Right renal cortex interstitium (tissue), 3 donors: ENCODE results near the gene CYP27B1. TPM values are rescaled to one million over a fixed set of nuclear protein-coding genes. Genes with fewer than 3 reads are reported as not detected.

ENCODE experiments used
- DNase-seq, 3 donors: peaks; one replicate each; pipeline ENCODE4 v3.0.0-alpha.2; 2013; ENCODE audit warnings: low read depth in 3 of 3, low spot score in 2 of 3
- polyA plus RNA-seq, 3 donors: library from polyadenylated mRNA; unstranded; fragments of 120-200 nt; gene quantifications; one replicate each; pipeline ENCODE4 v1.2.1, GENCODE V29; 2013; ENCODE audit not compliant: insufficient read length in 3 of 3

CYP27B1 gene
- polyA plus RNA-seq, 3 donors, result 0.80 to 1.0 (median 0.82) TPM

DNA sequence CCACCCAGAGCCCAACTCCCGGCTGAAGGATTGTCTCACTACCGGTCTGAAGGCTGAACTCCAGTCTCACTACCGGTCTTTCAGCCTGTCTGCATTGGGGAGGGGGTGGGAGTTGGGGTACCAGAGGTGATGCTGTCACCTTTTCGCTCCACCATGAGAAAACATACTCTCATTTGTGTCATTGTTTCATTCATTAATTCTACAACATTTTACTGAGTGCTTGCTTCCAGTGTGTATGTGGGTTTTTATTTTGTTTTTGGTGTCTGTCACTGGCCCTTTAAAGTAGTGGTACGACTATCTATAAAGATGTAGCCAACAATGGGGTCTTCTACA is 14.2 kb downstream of the CYP27B1 start:
- no peak for DNase-seq

DNA sequence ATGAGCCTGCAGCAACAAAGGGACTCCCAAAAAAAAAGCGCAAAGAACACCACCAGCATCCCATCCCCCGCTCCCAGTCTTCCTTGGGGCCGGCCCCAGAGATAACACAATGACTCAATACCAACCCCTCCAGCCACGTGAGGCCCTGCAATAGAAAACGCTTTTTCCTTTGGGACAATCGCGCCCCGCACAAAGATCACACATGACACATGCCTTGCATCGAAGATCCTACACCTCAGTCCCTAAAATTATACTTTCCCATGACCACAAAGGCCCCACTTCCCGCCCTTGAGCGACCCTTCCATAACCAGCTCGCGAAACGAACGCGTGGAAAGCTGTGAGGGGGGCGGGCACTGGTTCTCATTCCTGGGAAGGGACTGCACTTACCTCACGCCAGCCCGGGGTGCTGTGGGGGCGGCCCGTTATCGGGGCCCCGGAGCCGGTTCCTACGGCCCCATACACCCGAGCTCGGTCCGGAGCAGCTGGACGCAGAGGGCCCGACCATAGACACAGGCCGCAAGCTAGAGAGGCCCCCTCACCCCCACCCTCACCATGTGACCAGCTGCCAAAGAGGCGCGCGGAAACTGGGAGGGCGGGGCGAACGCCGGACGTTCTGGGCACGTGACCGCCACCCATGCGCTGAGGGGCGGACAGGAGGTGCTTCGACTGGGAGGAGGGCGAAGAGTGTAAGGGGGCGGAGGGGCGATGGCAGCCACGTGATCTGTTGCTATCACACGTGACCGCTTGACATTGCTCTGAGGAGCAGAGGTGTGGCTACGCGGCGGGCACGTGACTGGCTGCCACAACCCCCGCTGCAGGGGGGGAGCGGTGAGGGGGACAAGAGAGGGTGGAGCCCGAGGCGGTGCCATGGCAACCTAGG is 14.8 kb downstream of the CYP27B1 start, which contains the start of gene CDK4:
CDK4 (minus strand) TSS at position 523 of the 880 bp plus-strand sequence. CDS start 593 bp downstream, outside the sequence.
- DNase-seq, result peak; percentile 94 to 97 (median 94)

GRCh38 chr12:57751432-57751787 is 15.5 kb downstream of the CYP27B1 start:
- DNase-seq, result no peak

GRCh38 chr12:57750561-57751431 is 16.1 kb downstream of the CYP27B1 start:
- no peak for DNase-seq

- DNase-seq, result no peak
These were observed 17.8 kb downstream of the CYP27B1 start for GRCh38 chr12:57749061-57749460.

DNA sequence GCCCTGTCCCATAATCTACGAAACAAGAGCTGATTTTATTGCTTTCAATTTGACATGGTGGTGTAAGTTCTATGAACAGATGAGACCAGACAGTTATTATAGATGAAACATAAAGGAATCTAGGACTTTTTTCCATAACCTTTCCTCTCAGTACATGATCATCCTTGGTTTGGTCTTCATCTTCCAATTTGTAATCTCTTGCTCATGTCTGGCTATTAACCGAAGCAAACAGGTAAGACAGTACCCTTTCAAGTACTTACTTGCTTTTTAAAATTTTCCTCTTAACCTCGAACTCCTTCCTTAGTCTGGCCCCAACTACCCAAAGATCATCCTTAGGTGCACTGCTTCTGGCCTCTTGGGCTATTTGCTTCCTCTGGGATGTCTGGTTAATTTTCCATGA is 20.9 kb downstream of the CYP27B1 start:
- DNase-seq, result no peak

DNA sequence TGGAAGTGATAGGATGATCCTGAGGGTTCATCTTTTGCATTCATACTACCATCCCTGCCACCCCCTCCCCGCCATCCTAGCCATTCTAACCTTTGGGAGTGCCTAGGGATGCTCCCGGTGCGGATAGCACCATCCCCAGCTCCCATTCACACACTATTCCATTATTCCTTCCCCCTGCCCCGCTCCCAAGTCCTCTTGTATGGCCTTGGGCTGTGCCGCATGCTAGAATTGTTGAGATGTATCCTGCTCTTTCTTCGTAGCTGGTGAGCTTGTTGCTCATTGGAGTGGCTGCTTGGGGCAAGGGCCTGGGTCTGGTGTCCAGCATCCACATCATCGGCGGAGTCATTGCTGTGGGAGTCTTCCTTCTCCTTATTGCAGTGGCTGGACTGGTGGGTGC is 21.4 kb downstream of the CYP27B1 start:
- no peak for DNase-seq

DNA sequence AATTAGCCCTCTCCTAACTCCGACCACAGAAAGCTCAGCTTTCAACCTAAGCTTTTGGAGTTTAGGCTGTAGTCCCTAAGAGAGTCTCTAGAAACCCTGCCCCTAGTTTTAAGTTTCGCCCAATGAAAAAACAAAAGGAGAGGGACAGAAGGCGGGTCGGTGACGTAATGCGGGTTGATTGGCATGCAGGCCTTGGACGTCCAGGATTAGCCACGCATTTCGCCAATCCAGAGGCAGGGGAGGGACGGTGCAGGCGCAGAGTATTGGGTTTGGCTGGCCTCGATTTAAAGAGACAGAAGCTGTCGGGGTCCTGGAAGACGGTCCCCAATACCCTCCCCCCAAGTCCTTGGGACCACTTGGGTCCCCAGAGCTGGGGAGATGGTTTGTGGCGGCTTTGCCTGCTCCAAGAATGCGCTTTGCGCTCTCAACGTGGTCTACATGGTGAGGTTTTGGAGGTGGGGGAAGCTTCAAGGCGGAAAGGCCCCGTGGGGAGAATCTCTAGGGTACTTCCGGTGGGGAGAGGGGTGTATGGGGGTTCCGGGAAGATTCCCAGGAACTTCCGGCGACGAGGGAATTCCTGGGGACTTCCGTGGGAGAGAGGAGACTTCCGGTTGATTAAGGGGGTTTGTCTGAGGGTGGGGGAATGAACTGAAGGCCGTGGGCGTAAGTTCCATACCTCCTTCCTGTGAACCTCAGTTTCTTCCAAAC is 21.9 kb downstream of the CYP27B1 start, which contains the start of gene TSPAN31:
TSPAN31 (plus strand) TSS at position 263 of the 708 bp plus-strand sequence; CDS start at position 379, 116 bp downstream.
- DNase-seq, result peak; percentile 96 to 99 (median 98)

- peak in 2 of 3 donors; percentile 77 to 80 for DNase-seq
These were observed 22.6 kb downstream of the CYP27B1 start for GRCh38 chr12:57744194-57744776.

- DNase-seq, result no peak
These were observed 23.1 kb downstream of the CYP27B1 start for GRCh38 chr12:57743769-57744168.

GRCh38 chr12:57741844-57742738 is 24.8 kb downstream of the CYP27B1 start:
- DNase-seq, result no peak

DNA sequence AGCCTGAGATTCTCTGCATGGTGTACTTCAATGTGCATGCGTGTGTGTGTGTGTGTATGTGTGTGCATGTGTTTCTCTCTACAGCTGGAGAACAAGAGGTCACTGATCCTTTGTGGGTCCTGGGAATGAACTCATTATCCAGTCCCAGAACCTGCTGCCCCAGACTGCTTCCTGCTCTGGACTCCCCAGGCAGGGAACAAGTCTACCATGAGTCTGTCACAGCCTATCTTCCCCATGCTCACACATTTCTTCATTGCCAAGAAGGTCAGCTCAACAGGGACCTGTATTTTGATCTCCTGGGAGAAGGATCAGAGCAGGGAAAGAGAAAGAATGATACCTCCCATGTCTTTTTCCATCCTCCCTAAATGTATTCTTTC is 25.5 kb downstream of the CYP27B1 start:
- DNase-seq, result no peak

DNA sequence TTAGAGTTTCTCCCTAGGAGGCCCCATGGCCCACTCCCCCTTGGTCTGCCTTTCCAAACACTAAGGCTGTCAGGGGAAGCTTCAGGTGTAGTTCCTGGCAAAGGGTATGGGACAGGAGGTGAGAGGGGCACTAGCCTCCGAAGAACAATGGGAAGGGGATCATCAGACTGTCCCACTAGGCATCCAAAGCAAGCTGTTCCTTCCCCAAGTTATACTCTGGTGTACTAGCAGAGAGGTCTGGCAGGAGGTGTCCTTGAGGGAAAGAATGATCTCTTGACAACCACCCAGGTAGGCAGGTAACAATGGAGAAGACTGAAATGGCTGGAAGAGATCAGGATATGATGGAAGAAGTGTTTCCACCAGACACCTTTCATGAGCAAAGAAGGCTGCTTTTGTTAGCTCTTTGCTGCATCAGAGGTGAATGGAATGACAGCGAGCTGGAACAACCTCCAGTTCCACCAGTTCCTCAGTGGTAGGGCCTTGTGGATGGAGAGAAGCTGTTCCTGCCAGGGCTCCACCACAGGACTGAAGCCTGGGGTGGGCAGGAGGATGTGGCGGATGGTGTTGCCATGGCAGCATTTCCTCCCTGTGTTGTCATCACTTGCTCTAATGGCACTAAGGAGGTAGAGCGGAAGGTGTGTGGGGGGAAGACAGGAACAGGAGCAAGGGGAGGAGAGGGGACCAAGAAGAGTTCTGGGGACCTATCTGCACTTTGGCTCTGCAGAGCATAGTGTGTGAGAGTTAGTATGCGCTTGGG is 26.0 kb downstream of the CYP27B1 start:
- no peak for DNase-seq

DNA sequence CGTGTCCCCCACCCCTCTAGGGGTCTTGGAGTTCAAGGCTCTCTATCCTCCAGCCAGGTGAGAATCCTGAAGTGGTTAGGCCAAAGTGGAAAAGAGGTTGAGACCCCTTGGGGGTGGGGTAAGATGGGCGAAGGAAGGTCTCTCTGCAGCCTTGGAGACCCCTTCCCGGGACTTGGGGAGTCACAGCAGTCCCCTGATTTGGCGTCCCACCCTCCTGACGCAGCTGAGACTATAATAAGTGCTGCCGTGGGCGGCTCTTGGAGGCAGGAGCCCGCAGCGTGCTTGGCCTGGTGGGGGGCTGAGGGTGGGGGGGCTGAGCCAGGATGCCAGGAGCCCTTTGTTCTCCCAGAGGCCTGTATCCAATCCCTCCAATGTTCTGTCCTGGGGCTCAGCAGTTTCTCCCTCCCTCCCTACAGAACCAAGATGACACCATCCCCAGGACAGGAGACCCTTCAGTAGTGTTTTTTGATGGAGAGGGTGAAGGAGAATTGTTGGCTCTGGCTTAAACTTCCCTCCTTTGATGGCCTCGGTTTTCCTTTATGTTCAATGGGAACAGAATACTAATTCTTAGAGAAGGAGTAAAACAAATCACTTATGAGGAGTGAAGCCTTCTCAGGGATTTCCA is 26.9 kb downstream of the CYP27B1 start:
- DNase-seq, result no peak

GRCh38 chr12:57739387-57739786 is 27.5 kb downstream of the CYP27B1 start:
- no peak for DNase-seq

DNA sequence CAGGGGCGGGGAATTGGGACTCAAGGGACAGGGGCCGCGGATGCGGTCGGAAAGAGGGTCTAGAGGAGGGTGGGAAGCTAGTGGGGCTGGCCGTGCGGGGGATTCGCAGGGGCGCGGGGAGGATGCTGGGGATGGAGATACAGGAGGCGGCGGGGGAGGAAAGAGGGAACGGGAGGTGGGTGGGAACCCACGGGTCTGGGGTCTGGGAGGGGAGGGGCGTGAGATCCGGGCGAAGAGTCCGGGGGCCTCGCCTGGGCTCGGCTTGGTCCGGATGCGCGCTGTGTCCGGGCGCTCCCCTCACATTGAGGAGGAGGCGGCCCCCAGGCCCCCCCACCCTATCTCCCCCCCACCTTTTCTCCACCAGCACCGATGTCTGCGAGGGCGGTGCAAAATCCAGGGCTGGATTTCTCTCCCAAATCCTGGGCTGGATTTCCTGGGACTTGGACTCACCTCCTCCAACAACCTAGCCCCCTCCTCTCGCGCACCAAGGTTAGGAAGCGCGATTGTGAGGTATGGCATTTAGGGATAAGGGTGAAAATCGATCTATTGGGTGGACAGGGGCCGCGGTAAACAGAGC is 28.1 kb downstream of the CYP27B1 start, which contains the start of gene AGAP2:
AGAP2 (minus strand) TSS at position 82 of the 577 bp plus-strand sequence. CDS start 496 bp downstream, outside the sequence.
- DNase-seq, result no peak

DNA sequence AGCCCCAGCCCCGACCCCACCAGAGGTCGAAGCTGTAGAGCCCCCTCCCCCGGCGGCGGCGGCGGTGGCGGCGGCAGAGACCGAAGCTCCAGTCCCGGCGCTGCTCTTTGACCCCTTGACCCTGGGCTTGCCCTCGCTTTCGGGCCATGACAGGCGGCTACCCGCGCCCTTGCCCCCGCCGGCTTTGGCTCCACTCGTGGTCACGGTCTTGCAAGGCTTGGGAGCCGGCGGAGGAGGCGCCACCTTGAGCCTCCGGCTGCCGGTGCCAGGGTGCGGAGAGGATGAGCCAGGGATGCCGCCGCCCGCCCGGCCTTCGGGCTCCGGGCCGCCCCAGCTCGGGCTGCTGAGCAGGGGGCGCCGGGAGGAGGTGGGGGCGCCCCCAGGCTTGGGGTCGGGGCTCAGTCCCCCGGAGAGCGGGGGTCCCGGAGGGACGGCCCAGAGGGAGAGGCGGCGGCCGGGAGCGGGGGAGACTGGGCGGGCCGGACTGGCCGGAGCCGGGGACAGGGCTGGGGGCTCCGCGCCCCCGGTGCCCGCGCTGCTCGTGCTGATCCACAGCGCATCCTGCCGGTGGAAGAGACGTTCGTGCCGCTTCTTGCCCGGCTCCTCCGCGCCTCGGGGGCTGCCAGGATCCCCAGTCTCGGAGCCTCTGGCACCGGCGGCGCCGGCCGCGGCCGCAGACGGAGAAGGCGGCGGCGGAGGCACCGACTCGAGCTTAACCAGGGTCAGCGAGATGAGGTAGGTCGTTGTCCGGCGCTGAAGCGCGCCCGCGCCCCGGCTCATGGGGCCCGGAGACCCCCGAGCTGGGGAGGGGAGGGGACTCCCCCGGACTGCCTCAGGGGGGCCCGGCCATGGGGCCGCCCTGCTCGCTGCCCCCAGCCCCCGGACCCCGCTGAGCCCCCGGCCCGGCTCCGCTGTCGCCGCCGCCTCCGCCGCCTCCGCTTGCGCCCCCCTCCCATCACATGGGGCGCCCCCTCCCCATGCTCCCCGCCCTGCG is 29.1 kb downstream of the CYP27B1 start:
- DNase-seq, result no peak
